Left lobe of liver (tissue), 2 donors: ENCODE results near the gene TRIM46. TPM values are rescaled to one million over a fixed set of nuclear protein-coding genes. Genes with fewer than 3 reads are reported as not detected.
"Not testable (repeated sequence)": the region's sequence is repeated elsewhere in the genome, so short reads cannot be mapped to it uniquely, and the experiment has no call there.

ENCODE experiments used
- ATAC-seq: fragments of 200-7000 bp; cut with Tn5 transposase; one replicate; pipeline ENCODE4 v1.9.1; 2020; ENCODE audit warnings: mild to moderate bottlenecking, moderate library complexity
- DNase-seq: peaks from one replicate; pipeline ENCODE4 v3.0.0-alpha.2; 2020; ENCODE audit warnings: low spot score
- total RNA-seq: library from RNA; stranded (reverse); gene quantifications from one replicate; pipeline ENCODE4 v1.2.1, GENCODE V29; 2021
- donor health status: DM: no; HTN: no; CAD: no; lungs with moderate emphysema.
- donor health status: DM: no; HTN: yes; CAD: no.

The TRIM46 gene
- total RNA-seq, 1 donor from 2014 or later: 0.23 TPM

GRCh38 chr1:155137154-155137949 is 36.3 kb upstream of the TRIM46 start:
- ATAC-seq (no peak), DNase-seq (no peak)

GRCh38 chr1:155139895-155140629 is 33.6 kb upstream of the TRIM46 start, which contains the start of gene DPM3:
TSS of gene DPM3 (minus strand) at chr1:155140531. CDS start at chr1:155140240, 291 bp downstream.
- peak; percentile 76 for ATAC-seq
- DNase-seq: peak; percentile 91

- ATAC-seq: no peak
- DNase-seq: no peak
These were observed 33.1 kb upstream of the TRIM46 start for GRCh38 chr1:155140630-155140953.

GRCh38 chr1:155141749-155142148 is 31.9 kb upstream of the TRIM46 start:
- DNase-seq: no peak
- ATAC-seq: no peak

- ATAC-seq: no peak
These were observed 28.2 kb upstream of the TRIM46 start for GRCh38 chr1:155145491-155145890.

GRCh38 chr1:155155996-155156643 is 17.5 kb upstream of the TRIM46 start:
- DNase-seq, ATAC-seq: not testable (repeated sequence)

More at GRCh38 chr1:155145491-155145890, 28.2 kb upstream of the TRIM46 start:
- DNase-seq: no peak

GRCh38 chr1:155158991-155159390 is 14.7 kb upstream of the TRIM46 start:
- DNase-seq (no peak), ATAC-seq (no peak)

GRCh38 chr1:155160128-155160527 is 13.5 kb upstream of the TRIM46 start:
- ATAC-seq: no peak
- no peak for DNase-seq

- DNase-seq, ATAC-seq: not testable (repeated sequence)
These were observed 11.0 kb upstream of the TRIM46 start for GRCh38 chr1:155162631-155163030.

GRCh38 chr1:155163785-155164184 is 9.9 kb upstream of the TRIM46 start:
- ATAC-seq, DNase-seq: not testable (repeated sequence)

GRCh38 chr1:155164625-155165024 is 9.0 kb upstream of the TRIM46 start:
- DNase-seq, ATAC-seq: not testable (repeated sequence)

- DNase-seq (no peak), ATAC-seq (no peak)
These were observed 7.6 kb upstream of the TRIM46 start for GRCh38 chr1:155166051-155166470.

GRCh38 chr1:155166471-155167165 is 7.0 kb upstream of the TRIM46 start:
- peak; percentile 54 for DNase-seq
- ATAC-seq: peak; percentile 27

GRCh38 chr1:155167166-155168104 is 6.2 kb upstream of the TRIM46 start:
- ATAC-seq (peak; percentile 93), DNase-seq (peak; percentile 90)

- not testable (repeated sequence) for ATAC-seq, DNase-seq
These were observed 5.6 kb upstream of the TRIM46 start for GRCh38 chr1:155168105-155168445.

GRCh38 chr1:155168456-155169210 is 5.0 kb upstream of the TRIM46 start:
- DNase-seq: peak; percentile 40
- ATAC-seq: no peak

- peak; percentile 21 for DNase-seq
These were observed 4.1 kb upstream of the TRIM46 start for GRCh38 chr1:155169541-155169940.

GRCh38 chr1:155170101-155170785 is 3.4 kb upstream of the TRIM46 start:
- DNase-seq (peak; percentile 26), ATAC-seq (no peak)

More at GRCh38 chr1:155169541-155169940, 4.1 kb upstream of the TRIM46 start:
- ATAC-seq: no peak
